Omental fat pad (tissue), 4 donors: ENCODE data around the gene TREH. TPM values are rescaled to one million over a fixed set of nuclear protein-coding genes. Genes with fewer than 3 reads are reported as not detected.

ENCODE experiments used
- ATAC-seq: fragments of 150-250 bp; one replicate; pipeline ENCODE4 v1.9.1; 2016; ENCODE audit warnings: mild to moderate bottlenecking, moderate library complexity; ENCODE audit not compliant: low FRiP score
- DNase-seq: peaks from one replicate; pipeline ENCODE4 v3.0.0-alpha.2; 2019; ENCODE audit warnings: low spot score
- total RNA-seq, 4 donors: library from RNA; depleted of rRNA; stranded (reverse); fragments of >200 nt; gene quantifications; one replicate each; pipeline ENCODE4 v1.1.0, GENCODE V29; 2016
- TF ChIP-seq, protein P1 (sequence below), 3 donors: fragments of 450-650 bp; IDR thresholded peaks; one replicate each; pipeline ENCODE4 v1.5.1; 2016 to 2017; ENCODE audit warnings: antibody characterized with exemption in 3 of 3, mild to moderate bottlenecking in 3 of 3, moderate library complexity in 2 of 3

Gene TREH
- total RNA-seq, 4 donors from 2014 or later = not detected

- TF ChIP-seq, protein P1, sequence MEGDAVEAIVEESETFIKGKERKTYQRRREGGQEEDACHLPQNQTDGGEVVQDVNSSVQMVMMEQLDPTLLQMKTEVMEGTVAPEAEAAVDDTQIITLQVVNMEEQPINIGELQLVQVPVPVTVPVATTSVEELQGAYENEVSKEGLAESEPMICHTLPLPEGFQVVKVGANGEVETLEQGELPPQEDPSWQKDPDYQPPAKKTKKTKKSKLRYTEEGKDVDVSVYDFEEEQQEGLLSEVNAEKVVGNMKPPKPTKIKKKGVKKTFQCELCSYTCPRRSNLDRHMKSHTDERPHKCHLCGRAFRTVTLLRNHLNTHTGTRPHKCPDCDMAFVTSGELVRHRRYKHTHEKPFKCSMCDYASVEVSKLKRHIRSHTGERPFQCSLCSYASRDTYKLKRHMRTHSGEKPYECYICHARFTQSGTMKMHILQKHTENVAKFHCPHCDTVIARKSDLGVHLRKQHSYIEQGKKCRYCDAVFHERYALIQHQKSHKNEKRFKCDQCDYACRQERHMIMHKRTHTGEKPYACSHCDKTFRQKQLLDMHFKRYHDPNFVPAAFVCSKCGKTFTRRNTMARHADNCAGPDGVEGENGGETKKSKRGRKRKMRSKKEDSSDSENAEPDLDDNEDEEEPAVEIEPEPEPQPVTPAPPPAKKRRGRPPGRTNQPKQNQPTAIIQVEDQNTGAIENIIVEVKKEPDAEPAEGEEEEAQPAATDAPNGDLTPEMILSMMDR (IDR thresholded peaks at IDR 0.05) = no peak
- ATAC-seq (no peak), DNase-seq (no peak)
Observed at GRCh38 chr11:118656563-118657165, 22.8 kb downstream of the TREH start.

DNA sequence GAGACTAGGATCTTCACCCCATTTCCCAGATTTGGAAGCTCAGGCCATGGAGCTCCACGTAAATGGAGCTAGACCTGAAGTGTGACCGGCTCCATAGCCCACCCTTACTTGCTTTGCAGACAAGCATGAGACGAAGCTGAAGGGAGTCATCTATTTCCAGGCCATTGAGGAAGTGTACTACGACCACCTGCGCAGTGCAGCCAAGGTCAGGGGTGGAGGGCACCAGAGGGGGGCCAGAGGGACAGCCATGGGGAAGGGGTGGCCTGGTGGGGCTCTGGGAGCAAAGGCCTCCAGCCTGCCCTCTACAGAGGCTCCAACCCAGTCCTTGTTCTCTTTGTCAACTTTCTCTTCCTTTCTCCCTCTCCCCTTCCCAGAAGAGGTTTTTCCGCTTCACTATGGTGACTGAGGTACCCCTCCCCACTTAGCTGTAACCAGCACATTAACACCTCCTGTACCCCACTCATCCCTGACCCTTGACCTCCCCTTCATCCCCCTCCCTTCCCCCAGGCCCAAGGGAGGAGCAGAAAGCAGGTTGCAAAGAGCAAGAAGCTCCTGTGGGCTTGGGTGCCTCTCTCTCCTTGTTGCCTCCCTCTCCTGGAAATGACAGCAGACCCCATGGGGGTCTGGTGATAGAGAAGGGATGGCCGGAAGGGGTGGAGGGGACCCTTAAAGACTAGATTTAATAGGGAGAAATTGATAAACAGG lies 23.8 kb downstream of the TREH start:
- ATAC-seq = no peak
- DNase-seq = no peak
- TF ChIP-seq, protein P1 (IDR thresholded peaks at IDR 0.05) = no peak

DNA sequence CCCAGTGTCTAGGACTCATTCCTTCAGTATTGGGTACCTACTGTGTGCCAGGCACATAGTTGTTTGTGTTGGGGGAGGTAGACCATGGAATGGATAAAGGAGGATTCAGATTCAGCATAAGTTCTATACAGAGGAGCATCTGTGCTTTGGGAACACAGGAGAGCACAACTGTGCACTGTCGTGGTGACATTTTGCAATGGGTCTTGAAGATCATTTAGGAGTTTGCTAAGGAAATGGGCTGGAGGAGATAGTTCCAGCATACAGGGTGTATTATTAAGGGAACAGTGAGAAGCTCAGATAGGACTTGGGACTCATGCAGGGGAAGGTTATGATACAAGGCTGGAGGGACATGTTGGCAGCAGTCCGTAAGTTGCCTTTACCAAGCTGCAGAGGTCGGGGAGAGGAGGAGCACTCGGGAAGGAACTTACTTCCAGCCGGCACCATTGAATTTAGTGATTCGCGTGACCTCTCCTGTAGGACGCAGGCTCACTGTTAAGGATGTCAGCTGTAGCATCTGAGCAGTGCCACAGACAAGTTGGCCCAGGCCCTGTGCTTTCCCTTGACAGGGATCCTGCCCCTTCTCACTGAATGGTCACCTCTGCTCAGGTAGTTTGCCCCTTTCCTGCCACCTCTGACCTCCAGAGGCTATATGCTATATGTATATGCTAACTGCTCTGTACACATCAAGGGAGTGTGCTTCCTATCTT lies 25.6 kb downstream of the TREH start:
- DNase-seq (no peak), ATAC-seq (no peak)
- TF ChIP-seq, protein P1 (IDR thresholded peaks at IDR 0.05) = no peak

DNA sequence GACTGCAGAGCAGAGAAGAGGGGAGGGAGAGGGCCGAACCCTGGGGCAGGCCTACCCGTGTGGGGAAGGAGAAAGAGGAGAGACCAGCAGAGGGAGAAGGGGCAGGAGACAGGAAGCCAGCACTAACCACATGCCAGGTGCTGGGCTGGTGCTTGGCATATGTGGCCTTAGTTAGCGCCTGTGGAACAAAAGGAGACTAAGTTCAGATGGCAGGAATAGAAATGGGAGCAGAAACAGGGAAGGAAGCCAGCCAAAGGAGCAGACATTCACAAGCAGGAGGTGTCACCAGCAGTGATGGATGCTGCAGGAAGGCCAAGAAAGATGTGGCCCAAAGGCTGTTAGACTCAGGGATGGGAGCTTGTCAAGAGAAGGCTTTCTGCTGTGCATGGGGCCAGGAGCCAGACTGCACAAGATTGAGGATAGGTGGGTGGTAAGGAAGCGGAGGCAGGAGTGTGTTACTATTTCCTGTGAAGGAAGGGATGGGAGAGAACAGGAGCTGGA lies 26.7 kb downstream of the TREH start:
- TF ChIP-seq, protein P1 (IDR thresholded peaks at IDR 0.05) = no peak
- DNase-seq = no peak
- no peak for ATAC-seq

DNA sequence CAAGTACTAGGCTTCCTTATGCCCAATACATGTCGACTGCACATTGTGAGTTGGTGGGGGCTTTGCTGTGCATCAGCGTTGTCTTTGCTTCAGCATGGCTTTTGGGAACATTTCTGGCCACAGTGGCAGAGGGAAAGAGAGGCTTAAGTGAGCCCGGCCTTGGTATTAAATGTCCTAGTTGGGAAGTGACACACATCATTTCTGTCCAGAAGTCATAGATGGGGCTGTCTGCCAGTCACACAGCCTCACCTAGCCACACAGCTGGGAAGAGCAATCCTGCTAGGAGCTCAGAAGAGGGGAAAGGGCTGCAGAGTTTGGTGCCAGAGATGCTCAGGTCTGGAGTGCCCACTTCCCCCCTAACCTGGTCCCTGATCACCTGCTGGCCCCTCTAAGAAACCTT lies 27.6 kb downstream of the TREH start:
- TF ChIP-seq, protein P1 (IDR thresholded peaks at IDR 0.05) = no peak
- no peak for DNase-seq
- ATAC-seq = no peak

DNA sequence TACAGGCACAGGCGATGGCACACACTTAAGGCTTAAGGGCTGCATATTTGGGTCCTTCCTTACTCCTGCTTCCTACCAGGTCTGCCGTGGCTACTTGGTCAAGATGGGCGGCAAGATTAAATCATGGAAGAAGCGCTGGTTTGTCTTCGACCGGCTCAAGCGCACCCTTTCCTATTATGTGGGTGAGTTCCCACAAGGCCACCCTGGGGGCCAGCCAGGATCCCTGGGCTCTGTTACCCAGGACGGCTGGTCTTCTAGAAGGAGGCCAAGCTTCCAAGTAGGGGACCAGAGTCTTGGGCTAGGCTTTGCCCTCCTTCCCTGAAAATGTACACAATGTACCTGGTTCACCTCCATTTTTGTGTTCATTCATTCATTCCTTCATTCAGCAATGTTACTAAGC lies 29.1 kb downstream of the TREH start:
- DNase-seq = no peak
- no peak for ATAC-seq
- TF ChIP-seq, protein P1 (IDR thresholded peaks at IDR 0.05) = no peak
